Measurements from ENCODE around the gene KAZN. TPM values are rescaled to one million over a fixed set of nuclear protein-coding genes. Genes with fewer than 3 reads are reported as not detected.

KAZN gene
- total RNA-seq, 4 donors from 2014 or later: 0.77 to 12.3 (median 4.9) TPM

DNA sequence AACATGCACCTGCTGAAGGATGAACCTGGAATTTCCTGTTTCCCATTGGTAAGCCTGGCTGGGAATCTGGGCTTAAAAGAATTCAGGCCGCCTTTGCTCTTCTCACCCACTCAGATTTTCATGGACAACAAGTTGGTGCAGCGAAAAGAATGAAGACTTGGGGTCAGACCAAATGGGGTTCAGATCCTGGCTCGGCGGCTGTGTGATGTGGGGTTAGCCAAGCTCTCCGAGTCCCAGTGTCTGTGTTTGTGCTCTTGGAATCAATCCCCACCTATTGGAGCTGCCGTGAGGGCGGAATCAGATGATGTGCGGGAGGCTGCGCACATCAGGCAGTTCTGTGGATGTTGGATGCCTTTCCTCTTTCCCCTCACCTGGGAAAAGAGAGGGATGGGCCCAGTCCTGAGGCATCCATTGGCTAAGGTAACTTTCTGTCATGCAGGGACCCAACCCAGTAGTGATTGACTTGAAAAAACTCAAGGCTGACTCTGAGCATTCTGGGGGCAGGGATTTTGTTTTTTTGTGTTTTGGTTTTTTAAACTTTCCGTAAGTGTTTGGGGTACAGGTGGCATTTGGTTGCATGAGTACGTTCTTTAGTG is 228.3 kb downstream of the KAZN start:
- no peak for DNase-seq
- no peaks in the 10 kb centered on the region for H3K4me1 ChIP-seq
- no peaks in the 10 kb centered on the region for H3K27me3 ChIP-seq
- intact Hi-C loops (cut with DNase I; ENCODE audit: low total_unique reads): no loop called here
- H3K36me3 ChIP-seq: no peaks in the 10 kb centered on the region
- TF ChIP-seq, protein P1, sequence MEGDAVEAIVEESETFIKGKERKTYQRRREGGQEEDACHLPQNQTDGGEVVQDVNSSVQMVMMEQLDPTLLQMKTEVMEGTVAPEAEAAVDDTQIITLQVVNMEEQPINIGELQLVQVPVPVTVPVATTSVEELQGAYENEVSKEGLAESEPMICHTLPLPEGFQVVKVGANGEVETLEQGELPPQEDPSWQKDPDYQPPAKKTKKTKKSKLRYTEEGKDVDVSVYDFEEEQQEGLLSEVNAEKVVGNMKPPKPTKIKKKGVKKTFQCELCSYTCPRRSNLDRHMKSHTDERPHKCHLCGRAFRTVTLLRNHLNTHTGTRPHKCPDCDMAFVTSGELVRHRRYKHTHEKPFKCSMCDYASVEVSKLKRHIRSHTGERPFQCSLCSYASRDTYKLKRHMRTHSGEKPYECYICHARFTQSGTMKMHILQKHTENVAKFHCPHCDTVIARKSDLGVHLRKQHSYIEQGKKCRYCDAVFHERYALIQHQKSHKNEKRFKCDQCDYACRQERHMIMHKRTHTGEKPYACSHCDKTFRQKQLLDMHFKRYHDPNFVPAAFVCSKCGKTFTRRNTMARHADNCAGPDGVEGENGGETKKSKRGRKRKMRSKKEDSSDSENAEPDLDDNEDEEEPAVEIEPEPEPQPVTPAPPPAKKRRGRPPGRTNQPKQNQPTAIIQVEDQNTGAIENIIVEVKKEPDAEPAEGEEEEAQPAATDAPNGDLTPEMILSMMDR (IDR thresholded peaks at IDR 0.05): no peak
- no peak for TF ChIP-seq POLR2A (IDR thresholded peaks at IDR 0.05)
- no peak overlapping the region for H3K4me3 ChIP-seq
- no peaks in the 10 kb centered on the region for H3K9me3 ChIP-seq
- H3K27ac ChIP-seq: peak overlapping the region in 1 of 2 donors; percentile 52

DNA sequence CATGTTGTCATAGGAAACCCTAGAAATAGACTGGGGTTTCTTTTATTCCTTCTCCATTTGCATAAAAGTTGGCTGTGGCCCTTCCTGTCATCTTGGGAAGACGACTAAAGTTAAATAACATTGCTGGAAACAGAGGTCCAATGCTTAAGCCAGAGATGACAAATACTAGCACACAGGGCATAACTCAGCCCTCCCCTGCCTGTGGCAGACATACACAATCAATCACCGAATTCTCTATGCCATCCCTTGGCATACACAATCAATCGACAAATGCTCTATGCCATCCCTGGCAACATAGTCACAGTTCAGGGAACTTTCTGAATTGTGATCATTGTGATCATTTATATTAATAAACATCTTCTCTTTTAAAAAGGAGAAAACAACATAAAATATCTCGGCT is 229.4 kb downstream of the KAZN start:
- no peak for DNase-seq
- no peaks in the 10 kb centered on the region for H3K36me3 ChIP-seq
- H3K4me3 ChIP-seq: no peak overlapping the region
- no peak overlapping the region for H3K27ac ChIP-seq
- no peaks in the 10 kb centered on the region for H3K4me1 ChIP-seq
- no peaks in the 10 kb centered on the region for H3K9me3 ChIP-seq
- TF ChIP-seq, protein P1 (IDR thresholded peaks at IDR 0.05): no peak
- TF ChIP-seq POLR2A (IDR thresholded peaks at IDR 0.05): no peak
- intact Hi-C loops (cut with DNase I; ENCODE audit: low total_unique reads): no loop called here
- no peaks in the 10 kb centered on the region for H3K27me3 ChIP-seq

DNA sequence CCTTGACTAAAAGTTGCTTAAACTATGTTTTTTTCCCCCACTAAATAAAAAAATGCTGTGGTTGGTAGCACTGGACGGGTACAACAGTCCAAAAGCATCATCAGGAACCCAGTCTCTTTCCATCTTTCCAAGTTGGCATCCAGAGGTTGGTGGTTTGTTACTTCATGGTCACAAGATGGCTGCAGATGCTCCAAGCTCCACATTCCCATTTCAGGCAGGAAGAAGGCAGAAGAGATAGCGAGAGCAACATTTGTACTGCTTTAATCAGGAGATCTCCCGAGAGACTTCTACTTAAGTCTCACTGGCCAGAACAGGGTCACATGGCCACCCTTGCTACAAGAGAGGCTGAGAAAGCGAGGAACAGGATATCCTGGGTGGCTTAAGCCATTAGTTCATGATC is 230.2 kb downstream of the KAZN start:
- Histone ChIP-seq H3K27ac (no peak overlapping the region), H3K36me3 (no peaks in the 10 kb centered on the region), H3K9me3 (no peaks in the 10 kb centered on the region), H3K27me3 (no peaks in the 10 kb centered on the region), H3K4me1 (no peaks in the 10 kb centered on the region), H3K4me3 (no peak overlapping the region)
- TF ChIP-seq, protein P1 (IDR thresholded peaks at IDR 0.05): no peak
- TF ChIP-seq POLR2A (IDR thresholded peaks at IDR 0.05): no peak
- DNase-seq: no peak
- intact Hi-C loops (cut with DNase I; ENCODE audit: low total_unique reads): no loop called here

DNA sequence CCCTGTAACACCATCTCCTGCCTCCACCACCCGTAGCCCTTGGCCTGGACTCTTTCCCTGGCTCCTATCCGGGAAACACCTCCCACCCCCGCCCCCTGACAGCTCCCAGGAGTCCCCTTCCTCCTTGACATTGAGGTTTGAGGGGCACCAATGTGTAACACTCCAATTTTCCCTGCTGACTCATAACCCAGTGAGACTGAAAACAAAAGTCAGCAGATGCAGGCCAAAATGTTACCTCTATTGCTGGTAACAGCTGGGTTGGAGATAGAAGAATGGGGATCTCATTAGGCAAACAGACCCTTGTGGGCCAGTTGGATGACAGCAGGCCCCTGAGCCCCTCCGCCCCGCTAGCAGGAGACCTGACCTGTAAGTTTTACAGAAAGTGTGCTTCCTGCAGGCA is 237.2 kb downstream of the KAZN start:
- no peaks in the 10 kb centered on the region for H3K36me3 ChIP-seq
- no peaks in the 10 kb centered on the region for H3K4me1 ChIP-seq
- no peaks in the 10 kb centered on the region for H3K9me3 ChIP-seq
- no peak overlapping the region for H3K4me3 ChIP-seq
- intact Hi-C loops (cut with DNase I; ENCODE audit: low total_unique reads): no loop called here
- H3K27ac ChIP-seq: no peak overlapping the region
- TF ChIP-seq, protein P1 (IDR thresholded peaks at IDR 0.05): no peak
- TF ChIP-seq POLR2A (IDR thresholded peaks at IDR 0.05): no peak
- no peaks in the 10 kb centered on the region for H3K27me3 ChIP-seq
- DNase-seq: no peak

DNA sequence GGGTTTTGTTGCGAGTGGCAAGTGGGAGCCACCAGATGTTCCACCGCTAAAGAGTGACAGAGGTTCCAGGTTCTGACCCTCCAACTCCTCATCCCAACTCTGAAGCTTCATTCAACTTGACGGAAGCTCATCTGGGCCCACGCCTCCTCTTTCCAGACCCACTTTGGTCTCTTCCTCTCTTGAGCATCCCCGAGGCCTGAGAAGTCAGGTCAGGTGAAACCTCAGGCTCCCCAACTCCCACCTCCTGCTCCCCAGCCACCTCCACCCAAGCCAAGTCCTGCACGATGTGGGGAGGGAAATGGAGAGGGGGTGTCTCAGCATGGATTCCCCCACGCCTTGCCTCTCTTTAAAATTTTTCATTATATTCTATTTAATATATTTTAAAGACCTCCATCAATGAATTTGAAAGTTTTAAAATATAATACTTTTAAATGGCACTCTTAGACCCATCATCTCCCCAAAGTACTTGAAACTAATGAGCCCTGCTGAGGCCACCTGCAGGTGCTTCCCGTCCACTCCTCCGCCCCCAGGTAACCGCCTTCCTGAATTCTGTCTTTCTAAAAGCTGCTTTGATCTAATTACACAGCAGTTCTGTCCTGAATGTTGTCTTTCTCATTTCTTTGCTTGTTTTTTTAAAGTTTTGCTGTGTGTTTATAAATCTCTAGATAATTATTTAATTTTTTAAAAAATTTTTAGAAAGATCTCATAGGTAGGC is 238.1 kb downstream of the KAZN start:
- H3K9me3 ChIP-seq: no peaks in the 10 kb centered on the region
- H3K27ac ChIP-seq: no peak overlapping the region
- no peaks in the 10 kb centered on the region for H3K36me3 ChIP-seq
- H3K27me3 ChIP-seq: no peaks in the 10 kb centered on the region
- H3K4me3 ChIP-seq: no peak overlapping the region
- DNase-seq: no peak
- no peaks in the 10 kb centered on the region for H3K4me1 ChIP-seq
- intact Hi-C loops (cut with DNase I; ENCODE audit: low total_unique reads): no loop called here
- TF ChIP-seq, protein P1 (IDR thresholded peaks at IDR 0.05): no peak
- no peak for TF ChIP-seq POLR2A (IDR thresholded peaks at IDR 0.05)
